ENCODE results near the gene SGK1.

The SGK1 gene

GRCh38 chr6:134164300-134164699 is 153.6 kb downstream of the SGK1 start:
- Histone ChIP-seq H3K4me1 (ENCODE audit: low read depth, poor library complexity, severe bottlenecking) (no peaks in the 10 kb centered on the region), H3K4me3 (IDR thresholded peaks at IDR 0.05; ENCODE audit: insufficient read depth, low read depth, low read length) (no peak overlapping the region), H3K27ac (no peak overlapping the region), H3K9ac (no peak overlapping the region), H3K4me2 (no peak overlapping the region), H3K79me2 (ENCODE audit: insufficient read depth, low read depth) (no peaks in the 10 kb centered on the region), H2AFZ (ENCODE audit: low read depth) (no peak overlapping the region), H3K27me3 (ENCODE audit: insufficient read depth, low read depth) (no peaks in the 10 kb centered on the region), H3K36me3 (ENCODE audit: insufficient read depth) (no peaks in the 10 kb centered on the region), H4K20me1 (ENCODE audit: insufficient read depth) (no peaks in the 10 kb centered on the region)
- no peak for TF ChIP-seq CTCF (conservative IDR thresholded peaks at IDR 0.05; ENCODE audit: low read depth, low read length)

- Histone ChIP-seq H4K20me1 (ENCODE audit: insufficient read depth) (no peaks in the 10 kb centered on the region), H3K4me3 (IDR thresholded peaks at IDR 0.05; ENCODE audit: insufficient read depth, low read depth, low read length) (no peak overlapping the region), H3K4me2 (no peak overlapping the region), H3K4me1 (ENCODE audit: low read depth, poor library complexity, severe bottlenecking) (no peaks in the 10 kb centered on the region), H3K36me3 (ENCODE audit: insufficient read depth) (no peaks in the 10 kb centered on the region), H3K9ac (no peak overlapping the region), H3K79me2 (ENCODE audit: insufficient read depth, low read depth) (no peaks in the 10 kb centered on the region), H3K27me3 (ENCODE audit: insufficient read depth, low read depth) (no peaks in the 10 kb centered on the region), H2AFZ (ENCODE audit: low read depth) (no peak overlapping the region), H3K27ac (no peak overlapping the region)
- no peak for TF ChIP-seq CTCF (conservative IDR thresholded peaks at IDR 0.05; ENCODE audit: low read depth, low read length)
Observed at GRCh38 chr6:134162932-134163331, 155.0 kb downstream of the SGK1 start.

GRCh38 chr6:134161041-134161440 is 156.9 kb downstream of the SGK1 start:
- Histone ChIP-seq H3K9ac (no peak overlapping the region), H3K79me2 (ENCODE audit: insufficient read depth, low read depth) (no peaks in the 10 kb centered on the region), H3K36me3 (ENCODE audit: insufficient read depth) (no peaks in the 10 kb centered on the region), H3K27ac (no peak overlapping the region), H3K4me1 (ENCODE audit: low read depth, poor library complexity, severe bottlenecking) (no peaks in the 10 kb centered on the region), H3K27me3 (ENCODE audit: insufficient read depth, low read depth) (no peaks in the 10 kb centered on the region), H2AFZ (ENCODE audit: low read depth) (no peak overlapping the region), H3K4me3 (IDR thresholded peaks at IDR 0.05; ENCODE audit: insufficient read depth, low read depth, low read length) (no peak overlapping the region), H4K20me1 (ENCODE audit: insufficient read depth) (no peaks in the 10 kb centered on the region), H3K4me2 (no peak overlapping the region)
- no peak for TF ChIP-seq CTCF (conservative IDR thresholded peaks at IDR 0.05; ENCODE audit: low read depth, low read length)

- no peak overlapping the region for H3K9ac ChIP-seq
- no peak overlapping the region for H2AFZ ChIP-seq (ENCODE audit: low read depth)
- H4K20me1 ChIP-seq (ENCODE audit: insufficient read depth): no peaks in the 10 kb centered on the region
- H3K4me2 ChIP-seq: no peak overlapping the region
- H3K27ac ChIP-seq: no peak overlapping the region
- TF ChIP-seq CTCF (conservative IDR thresholded peaks at IDR 0.05; ENCODE audit: low read depth, low read length): no peak
- H3K36me3 ChIP-seq (ENCODE audit: insufficient read depth): no peaks in the 10 kb centered on the region
- no peaks in the 10 kb centered on the region for H3K79me2 ChIP-seq (ENCODE audit: insufficient read depth, low read depth)
- H3K27me3 ChIP-seq (ENCODE audit: insufficient read depth, low read depth): no peaks in the 10 kb centered on the region
- H3K4me3 ChIP-seq (IDR thresholded peaks at IDR 0.05; ENCODE audit: insufficient read depth, low read depth, low read length): no peak overlapping the region
- peaks cover 4% of the 10 kb centered on the region for H3K4me1 ChIP-seq (ENCODE audit: low read depth, poor library complexity, severe bottlenecking)
Observed at GRCh38 chr6:134152767-134153485, 165.0 kb downstream of the SGK1 start.

Measured in KMS-11 (cell line).